ENCODE measurements around the gene MACROD2. TPM values are rescaled to one million over a fixed set of nuclear protein-coding genes. Genes with fewer than 3 reads are reported as not detected.
A peak's percentile ranks its signal among the peaks of the same experiment; 100 is the strongest.

MACROD2 gene
- total RNA-seq, 3 donors from 2014 or later, result 3.2 to 7.6 (median 6.4) TPM

GRCh38 chr20:14664101-14664500, 668.8 kb downstream of the MACROD2 start:
- H3K4me3 ChIP-seq, result no peak overlapping the region
- no peaks in the 10 kb centered on the region for H3K9me3 ChIP-seq
- ATAC-seq, result no peak
- intact Hi-C loops (cut with DNase I, micrococcal nuclease), result no loop called here
- no peak for TF ChIP-seq CTCF (IDR thresholded peaks at IDR 0.05)
- no peaks in the 10 kb centered on the region for H3K36me3 ChIP-seq (ENCODE audit: low read depth)
- no peaks in the 10 kb centered on the region for H3K4me1 ChIP-seq (ENCODE audit: low read depth)
- no peak for DNase-seq

GRCh38 chr20:14666696-14667095, 671.4 kb downstream of the MACROD2 start:
- H3K36me3 ChIP-seq (ENCODE audit: low read depth), result no peaks in the 10 kb centered on the region
- intact Hi-C loops (cut with DNase I, micrococcal nuclease), result no loop called here
- no peak for ATAC-seq
- DNase-seq, result no peak
- H3K4me1 ChIP-seq (ENCODE audit: low read depth), result no peaks in the 10 kb centered on the region
- H3K4me3 ChIP-seq, result no peak overlapping the region
- no peaks in the 10 kb centered on the region for H3K9me3 ChIP-seq
- no peak for TF ChIP-seq CTCF (IDR thresholded peaks at IDR 0.05)

- TF ChIP-seq CTCF (IDR thresholded peaks at IDR 0.05), result no peak
- no peak for ATAC-seq
- DNase-seq, result no peak
- Histone ChIP-seq H3K4me3 (no peak overlapping the region), H3K4me1 (ENCODE audit: low read depth) (no peaks in the 10 kb centered on the region), H3K36me3 (ENCODE audit: low read depth) (no peaks in the 10 kb centered on the region), H3K9me3 (no peaks in the 10 kb centered on the region)
- intact Hi-C loops (cut with DNase I, micrococcal nuclease), result no loop called here
Observed at GRCh38 chr20:14667226-14667625, 671.9 kb downstream of the MACROD2 start.

- Histone ChIP-seq H3K9me3 (no peaks in the 10 kb centered on the region), H3K4me1 (ENCODE audit: low read depth) (no peaks in the 10 kb centered on the region), H3K36me3 (ENCODE audit: low read depth) (no peaks in the 10 kb centered on the region), H3K4me3 (no peak overlapping the region)
- no peak for TF ChIP-seq CTCF (IDR thresholded peaks at IDR 0.05)
- intact Hi-C loops (cut with DNase I, micrococcal nuclease), result no loop called here
- ATAC-seq, result no peak
- no peak for DNase-seq
Observed at GRCh38 chr20:14672066-14672465, 676.8 kb downstream of the MACROD2 start.

GRCh38 chr20:14673164-14673563, 677.8 kb downstream of the MACROD2 start:
- DNase-seq, result no peak
- no peaks in the 10 kb centered on the region for H3K4me1 ChIP-seq (ENCODE audit: low read depth)
- TF ChIP-seq CTCF (IDR thresholded peaks at IDR 0.05), result no peak
- intact Hi-C loops (cut with DNase I, micrococcal nuclease), result no loop called here
- H3K36me3 ChIP-seq (ENCODE audit: low read depth), result no peaks in the 10 kb centered on the region
- ATAC-seq, result peak; percentile 62
- H3K9me3 ChIP-seq, result no peaks in the 10 kb centered on the region
- no peak overlapping the region for H3K4me3 ChIP-seq

GRCh38 chr20:14677455-14677854, 682.1 kb downstream of the MACROD2 start:
- no peak overlapping the region for H3K4me3 ChIP-seq
- no peak for TF ChIP-seq CTCF (IDR thresholded peaks at IDR 0.05)

More at GRCh38 chr20:14677455-14677854, 682.1 kb downstream of the MACROD2 start:
- Histone ChIP-seq H3K9me3 (no peaks in the 10 kb centered on the region), H3K4me1 (ENCODE audit: low read depth) (no peaks in the 10 kb centered on the region), H3K36me3 (ENCODE audit: low read depth) (no peaks in the 10 kb centered on the region)
- ATAC-seq, result no peak
- DNase-seq, result no peak
- intact Hi-C loops (cut with DNase I, micrococcal nuclease), result no loop called here
